ENCODE measurements around the gene TIPRL.
"Not testable (repeated sequence)": the region's sequence is repeated elsewhere in the genome, so short reads cannot be mapped to it uniquely, and the experiment has no call there.

The TIPRL gene

GRCh38 chr1:168159979-168160378 lies 18.8 kb upstream of the TIPRL start:
- no peak for DNase-seq

- no peak for DNase-seq
Observed at GRCh38 chr1:168161459-168161858, 17.3 kb upstream of the TIPRL start.

- no peak for DNase-seq
Observed at GRCh38 chr1:168163670-168164069, 15.1 kb upstream of the TIPRL start.

GRCh38 chr1:168164771-168165170 lies 14.0 kb upstream of the TIPRL start:
- DNase-seq: no peak

- no peak for DNase-seq
Observed at GRCh38 chr1:168167806-168168205, 11.0 kb upstream of the TIPRL start.

- no peak for DNase-seq
Observed at GRCh38 chr1:168170564-168171508, 7.9 kb upstream of the TIPRL start.

GRCh38 chr1:168172250-168172915 lies 6.4 kb upstream of the TIPRL start:
- no peak for DNase-seq

GRCh38 chr1:168178227-168178637 lies 530 bp upstream of the TIPRL start:
- no peak for DNase-seq

- DNase-seq: no peak
Observed at GRCh38 chr1:168179438-168180147, 831 bp downstream of the TIPRL start.

- no peak for DNase-seq
Observed at GRCh38 chr1:168180148-168180524, 1.4 kb downstream of the TIPRL start.

GRCh38 chr1:168181063-168181720 lies 2.4 kb downstream of the TIPRL start:
- not testable (repeated sequence) for DNase-seq

- DNase-seq: no peak
Observed at GRCh38 chr1:168187177-168187576, 8.4 kb downstream of the TIPRL start.

GRCh38 chr1:168190403-168190802 lies 11.6 kb downstream of the TIPRL start:
- no peak for DNase-seq

GRCh38 chr1:168195199-168196135 lies 16.7 kb downstream of the TIPRL start:
- DNase-seq: no peak

GRCh38 chr1:168199056-168199455 lies 20.3 kb downstream of the TIPRL start:
- DNase-seq: no peak

- DNase-seq: no peak
Observed at GRCh38 chr1:168202941-168203654, 24.3 kb downstream of the TIPRL start.

GRCh38 chr1:168206111-168206510 lies 27.3 kb downstream of the TIPRL start:
- no peak for DNase-seq

GRCh38 chr1:168207673-168208072 lies 28.9 kb downstream of the TIPRL start:
- not testable (repeated sequence) for DNase-seq

GRCh38 chr1:168210312-168210711 lies 31.6 kb downstream of the TIPRL start:
- DNase-seq: no peak

- DNase-seq: no peak
Observed at GRCh38 chr1:168213349-168213748, 34.6 kb downstream of the TIPRL start.

GRCh38 chr1:168216171-168216570 lies 37.4 kb downstream of the TIPRL start:
- DNase-seq: no peak
